SK-N-SH (cell line): ENCODE data around the gene DUS4L. TPM values are rescaled to one million over a fixed set of nuclear protein-coding genes. Genes with fewer than 3 reads are reported as not detected.
A peak's percentile ranks its signal among the peaks of the same experiment; 100 is the strongest.

Experiments
- CTCF ChIA-PET: fragments of 300-600, 350-600 bp; formaldehyde crosslinking; extraction: SDS; loops from one replicate; lab custom pipeline; 2021; lab: Yijun Ruan, JAX
- POLR2A ChIA-PET: fragments of 350-600 bp; sonication (Branson Sonifier 250); formaldehyde crosslinking; extraction: SDS; loops from one replicate; lab custom pipeline; 2020; ENCODE audit warnings: antibody characterized with exemption, inconsistent platforms; lab: Yijun Ruan, JAX
- DNase-seq: peaks from one replicate; pipeline ENCODE4 v3.0.0; 2012
- H2AFZ ChIP-seq: fragments of 200-600 bp; sonication (generic); 2 replicates; pipeline ENCODE4 v1.8.1; 2016; ENCODE audit warnings: antibody characterized with exemption, mild to moderate bottlenecking, low read depth
- H3F3A ChIP-seq: fragments of 200-600 bp; sonication (generic); replicated peaks from 2 replicates; pipeline ENCODE3; 2016; ENCODE audit warnings: antibody characterized with exemption, mild to moderate bottlenecking; ENCODE audit not compliant: insufficient read depth
- H3K27ac ChIP-seq, 2 experiments: fragments of 200-500 bp in 1 of 2; fragments of 200-600 bp in 1 of 2; sonication (Bioruptor generic) in 1 of 2; sonication (generic), shearing (Covaris generic) in 1 of 2; 2 replicates each; pipeline versions ENCODE4 v1.5.1 to v1.6.1; 2014 to 2016; ENCODE audit warnings: low read depth in 2 of 2, inconsistent platforms in 1 of 2, low read length in 1 of 2, mild to moderate bottlenecking in 1 of 2, mixed read lengths in 1 of 2
- H3K27me3 ChIP-seq: fragments of 200-600 bp; sonication (generic), shearing (Covaris generic); 2 replicates; pipeline ENCODE4 v1.6.1; 2016; ENCODE audit warnings: mixed run types; ENCODE audit not compliant: insufficient read depth
- H3K36me3 ChIP-seq, 2 experiments: fragments of 200-500 bp in 1 of 2; fragments of 200-600 bp in 1 of 2; sonication (Bioruptor generic) in 1 of 2; sonication (generic) in 1 of 2; replicated peaks in 1 of 2; 2 replicates each; pipeline versions ENCODE3 to v1.5.1; 2014 to 2016; ENCODE audit warnings: low read length in 1 of 2, mild to moderate bottlenecking in 1 of 2; ENCODE audit not compliant: insufficient read depth in 2 of 2, control insufficient read depth in 1 of 2
- H3K4me1 ChIP-seq, 2 experiments: fragments of 200-500 bp in 1 of 2; fragments of 200-600 bp in 1 of 2; sonication (Bioruptor generic) in 1 of 2; sonication (generic), shearing (Covaris generic) in 1 of 2; 2 replicates each; pipeline versions ENCODE4 v1.5.1 to v1.6.1; 2014 to 2016; ENCODE audit warnings: low read depth in 1 of 2, low read length in 1 of 2, mixed run types in 1 of 2; ENCODE audit not compliant: insufficient read depth in 2 of 2, control insufficient read depth in 1 of 2
- H3K4me2 ChIP-seq: fragments of 200-600 bp; sonication (generic), shearing (Covaris generic); 2 replicates; pipeline ENCODE4 v1.6.1; 2017; ENCODE audit warnings: mixed run types
- H3K4me3 ChIP-seq, 2 experiments: fragments of 200-500 bp in 1 of 2; fragments of 200-600 bp in 1 of 2; sonication (Bioruptor generic) in 1 of 2; sonication (generic), shearing (Covaris generic) in 1 of 2; 2 replicates each; pipeline versions ENCODE4 v1.5.1 to v1.8.1; 2014 to 2016; ENCODE audit warnings: low read depth in 2 of 2, inconsistent platforms in 1 of 2, low read length in 1 of 2, mild to moderate bottlenecking in 1 of 2, mixed read lengths in 1 of 2, moderate library complexity in 1 of 2
- H3K79me2 ChIP-seq: fragments of 200-600 bp; sonication (generic); 2 replicates; pipeline ENCODE4 v1.8.1; 2017; ENCODE audit warnings: mild to moderate bottlenecking; ENCODE audit not compliant: insufficient read depth
- H3K9ac ChIP-seq: fragments of 200-600 bp; sonication (generic); 2 replicates; pipeline ENCODE4 v1.6.1; 2017; ENCODE audit warnings: mixed run types
- H3K9me2 ChIP-seq: fragments of 200-600 bp; sonication (generic); 2 replicates; pipeline ENCODE4 v1.6.1; 2017; ENCODE audit warnings: mixed run types
- H3K9me3 ChIP-seq: fragments of 200-600 bp; sonication (generic); 2 replicates; pipeline ENCODE4 v1.6.1; 2017; ENCODE audit warnings: mixed run types, mild to moderate bottlenecking, moderate library complexity
- H4K20me1 ChIP-seq: fragments of 200-600 bp; sonication (generic); 2 replicates; pipeline ENCODE4 v1.6.1; 2017; ENCODE audit warnings: mild to moderate bottlenecking, mixed run types; ENCODE audit not compliant: insufficient read depth
- CHD2 ChIP-seq: fragments of 150-350 bp; IDR thresholded peaks from 2 replicates; pipeline ENCODE4 v1.6.1; 2018; ENCODE audit warnings: low read length; ENCODE audit not compliant: partially characterized antibody
- CTCF ChIP-seq: fragments of 200-600 bp; sonication (generic); IDR thresholded peaks from 2 replicates; pipeline ENCODE4 v1.6.1; 2017; ENCODE audit warnings: antibody characterized with exemption, mild to moderate bottlenecking, moderate library complexity
- EP300 ChIP-seq, 2 experiments: IDR thresholded peaks; 2 replicates each; pipeline versions ENCODE4 v1.4.0 to v1.6.1; 2012; ENCODE audit warnings: borderline replicate concordance in 1 of 2, low read depth in 1 of 2, low read length in 1 of 2
- GABPA ChIP-seq: IDR thresholded peaks from 2 replicates; pipeline ENCODE4 v1.4.0; 2012; ENCODE audit warnings: low read depth, mild to moderate bottlenecking
- JUND ChIP-seq: IDR thresholded peaks from 2 replicates; pipeline ENCODE4 v1.4.0; 2012
- MEF2A ChIP-seq: IDR thresholded peaks from 2 replicates; pipeline ENCODE4 v1.4.0; 2012; ENCODE audit warnings: low read depth, borderline replicate concordance
- MXI1 ChIP-seq: IDR thresholded peaks from 2 replicates; pipeline ENCODE4 v1.6.1; 2012; ENCODE audit warnings: mild to moderate bottlenecking, low read depth, low read length, improper control_type of control experiment
- NFIC ChIP-seq: IDR thresholded peaks from 2 replicates; pipeline ENCODE4 v1.4.0; 2012; ENCODE audit warnings: borderline replicate concordance
- POLR2AphosphoS5 ChIP-seq: IDR thresholded peaks from 2 replicates; pipeline ENCODE4 v1.6.1; 2012; ENCODE audit warnings: low read depth, low read length
- RAD21 ChIP-seq: IDR thresholded peaks from 2 replicates; pipeline ENCODE4 v1.6.1; 2012; ENCODE audit warnings: mild to moderate bottlenecking, low read length
- RCOR1 ChIP-seq: fragments of 150-350 bp; IDR thresholded peaks from 2 replicates; pipeline ENCODE4 v1.6.1; 2017; ENCODE audit warnings: antibody characterized with exemption, low read length
- RFX5 ChIP-seq: IDR thresholded peaks from 2 replicates; pipeline ENCODE4 v1.6.1; 2012; ENCODE audit warnings: mild to moderate bottlenecking, improper control_type of control experiment, low read length
- RXRA ChIP-seq: IDR thresholded peaks from 2 replicates; pipeline ENCODE4 v1.4.0; 2012; ENCODE audit warnings: low read depth, mild to moderate bottlenecking, borderline replicate concordance
- SIN3A ChIP-seq: IDR thresholded peaks from 2 replicates; pipeline ENCODE4 v1.6.1; 2012; ENCODE audit warnings: low read depth, mild to moderate bottlenecking, low read length, moderate library complexity, borderline replicate concordance
- SMC3 ChIP-seq: IDR thresholded peaks from 2 replicates; pipeline ENCODE4 v1.6.1; 2012; ENCODE audit warnings: low read depth, low read length, improper control_type of control experiment
- TAF1 ChIP-seq: IDR thresholded peaks from 2 replicates; pipeline ENCODE4 v1.6.1; 2012; ENCODE audit warnings: low read depth, mild to moderate bottlenecking, low read length, moderate library complexity, borderline replicate concordance
- TCF12 ChIP-seq: IDR thresholded peaks from 2 replicates; pipeline ENCODE4 v1.4.0; 2012
- TEAD4 ChIP-seq: IDR thresholded peaks from 2 replicates; pipeline ENCODE4 v1.4.0; 2012; ENCODE audit warnings: mild to moderate bottlenecking, borderline replicate concordance; ENCODE audit not compliant: insufficient read depth
- YY1 ChIP-seq: IDR thresholded peaks from 2 replicates; pipeline ENCODE4 v1.4.0; 2012; ENCODE audit warnings: low read depth, mild to moderate bottlenecking
- WGBS: methylation state at CpG from one replicate; pipeline ENCODE4 v1.1.6; 2017; ENCODE audit warnings: low lambda C conversion rate; 5-methylcytosine and 5-hydroxymethylcytosine counted together
- polyA plus RNA-seq, 3 experiments: library from polyadenylated mRNA; depleted of rRNA; stranded (reverse); fragments of >200 nt; gene quantifications; 2 replicates each; pipeline ENCODE4 v1.2.3, GENCODE V29; 2012
- TF ChIP-seq, protein P1 (sequence below): IDR thresholded peaks from 2 replicates; pipeline ENCODE4 v1.4.0; 2012; ENCODE audit warnings: low read depth
- TF ChIP-seq, protein P2 (sequence below): IDR thresholded peaks from 2 replicates; pipeline ENCODE4 v1.4.0; 2012; ENCODE audit warnings: low read depth, borderline replicate concordance

The DUS4L gene
- polyA plus RNA-seq, 1 of the 3 experiments (the other 2 are of a cell fraction), result 9.7 TPM

DNA sequence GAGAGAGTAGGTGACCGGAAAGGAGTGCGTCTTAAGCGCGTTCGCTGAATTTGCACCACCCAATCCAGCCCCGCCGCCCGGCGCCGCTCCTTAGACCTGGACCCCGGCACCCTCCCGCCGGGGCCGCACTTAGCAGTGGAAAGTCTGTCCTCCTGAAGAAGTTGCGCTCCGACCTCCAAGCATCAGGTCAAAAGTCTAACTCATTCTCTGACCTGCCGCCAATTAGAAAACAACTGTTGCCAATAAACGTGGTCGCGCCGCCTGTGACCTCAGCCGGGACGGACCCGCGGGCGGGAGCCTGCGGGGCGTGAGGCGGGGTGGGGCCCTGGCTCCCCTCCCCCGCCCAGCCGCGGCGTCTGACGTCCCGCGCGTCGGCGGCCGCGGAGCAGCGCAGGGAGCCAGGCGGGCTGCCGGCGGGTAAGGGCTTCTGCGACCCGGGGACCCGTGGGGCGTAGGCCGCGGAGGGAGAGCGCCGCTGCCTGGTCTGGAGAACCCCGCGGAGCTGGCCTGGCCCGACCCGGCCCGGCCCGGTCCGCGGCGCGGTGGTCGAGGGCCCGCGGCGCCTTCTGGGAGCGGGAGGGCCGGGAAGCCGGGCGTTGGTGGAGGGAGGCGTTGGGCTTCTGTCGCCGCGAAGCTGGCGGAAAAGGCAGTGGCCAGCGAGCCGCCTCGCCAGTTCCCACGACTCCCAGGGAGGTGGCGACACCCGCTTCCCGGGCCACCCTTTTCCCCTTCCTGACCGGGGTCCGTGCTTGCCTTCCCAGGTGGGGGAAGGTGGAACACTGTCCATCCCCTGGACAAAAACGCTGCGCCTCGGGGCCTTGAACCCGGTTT is 16.3 kb downstream of the DUS4L start, which contains the start of gene BCAP29:
TSS of gene BCAP29 (plus strand) at position 362 of the 831 bp plus-strand sequence. CDS start 527 bp downstream, outside the sequence.
- no peaks in the 10 kb centered on the region for H3K27me3 ChIP-seq
- peak within 1 kb of the TSS; percentile 80 for H2AFZ ChIP-seq
- peak within 1 kb of the TSS; percentile 70 for H3K4me2 ChIP-seq
- peak within 1 kb of the TSS; percentile 90 for H3K9ac ChIP-seq
- DNase-seq, result peak; percentile 96
- WGBS, result 1% methylated on average over 45 of the region's 89 CpGs
- H3K4me1 ChIP-seq, result peaks cover 12 to 23% of the 10 kb centered on the region in 2 experiments; a peak in 2 of 4 replicates
- peak within 1 kb of the TSS; percentile 77 to 98 for H3K4me3 ChIP-seq
- ChIA-PET CTCF (interaction anchor here (0.6 to 1.9 kb wide), 17 partner anchors 14 to 299 kb away, joined by 3 to 11 read pairs (median 4); partner anchors contain the start of genes CBLL1, COG5 and DUS4L), POLR2A (interaction anchor here (0.5 to 2.2 kb wide), 6 partner anchors 16 to 431 kb away, joined by 3 to 14 read pairs (median 4); partner anchors contain the start of genes COG5 and DUS4L)
- H3K27ac ChIP-seq, result peak within 1 kb of the TSS; percentile 68 to 95
- TF ChIP-seq CHD2 (peak; percentile 68), YY1 (no peak; the same call in 1 of the 2 replicates), TEAD4 (0 out of 2 replicates have a peak, but pooled peaks have one; percentile 9), EP300 (IDR thresholded peaks at IDR 0.05; ENCODE audit: borderline replicate concordance in 1 of 2, low read depth in 1 of 2, low read length in 1 of 2) (peak in 1 of 2 experiments; percentile 33; a peak in 1 of 4 replicates), TCF12 (peak; percentile 9; the same call in 1 of the 2 replicates), JUND (no peak), RFX5 (peak; percentile 14; the same call in 1 of the 2 replicates), GABPA (no peak; the same call in 1 of the 2 replicates), SIN3A (peak; percentile 64; the same call in 1 of the 2 replicates), POLR2AphosphoS5 (peak; percentile 89), NFIC (peak; percentile 46), TAF1 (peak; percentile 60; the same call in 1 of the 2 replicates), SMC3 (peak; percentile 64), RAD21 (peak; percentile 66), CTCF (peak; percentile 41), RCOR1 (peak; percentile 30; the same call in 1 of the 2 replicates), RXRA (peak; percentile 33; the same call in 1 of the 2 replicates), MXI1 (peak; percentile 83), MEF2A (no peak)
- TF ChIP-seq, protein P1, sequence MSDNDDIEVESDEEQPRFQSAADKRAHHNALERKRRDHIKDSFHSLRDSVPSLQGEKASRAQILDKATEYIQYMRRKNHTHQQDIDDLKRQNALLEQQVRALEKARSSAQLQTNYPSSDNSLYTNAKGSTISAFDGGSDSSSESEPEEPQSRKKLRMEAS, result peak; percentile 74; the same call in 1 of the 2 replicates
- TF ChIP-seq, protein P2, sequence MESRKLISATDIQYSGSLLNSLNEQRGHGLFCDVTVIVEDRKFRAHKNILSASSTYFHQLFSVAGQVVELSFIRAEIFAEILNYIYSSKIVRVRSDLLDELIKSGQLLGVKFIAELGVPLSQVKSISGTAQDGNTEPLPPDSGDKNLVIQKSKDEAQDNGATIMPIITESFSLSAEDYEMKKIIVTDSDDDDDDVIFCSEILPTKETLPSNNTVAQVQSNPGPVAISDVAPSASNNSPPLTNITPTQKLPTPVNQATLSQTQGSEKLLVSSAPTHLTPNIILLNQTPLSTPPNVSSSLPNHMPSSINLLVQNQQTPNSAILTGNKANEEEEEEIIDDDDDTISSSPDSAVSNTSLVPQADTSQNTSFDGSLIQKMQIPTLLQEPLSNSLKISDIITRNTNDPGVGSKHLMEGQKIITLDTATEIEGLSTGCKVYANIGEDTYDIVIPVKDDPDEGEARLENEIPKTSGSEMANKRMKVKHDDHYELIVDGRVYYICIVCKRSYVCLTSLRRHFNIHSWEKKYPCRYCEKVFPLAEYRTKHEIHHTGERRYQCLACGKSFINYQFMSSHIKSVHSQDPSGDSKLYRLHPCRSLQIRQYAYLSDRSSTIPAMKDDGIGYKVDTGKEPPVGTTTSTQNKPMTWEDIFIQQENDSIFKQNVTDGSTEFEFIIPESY, result peak; percentile 48; the same call in 1 of the 2 replicates
- no peaks in the 10 kb centered on the region for H3F3A ChIP-seq
- H3K36me3 ChIP-seq, result peaks cover 47 to 48% of the 10 kb centered on the region in 2 experiments
- no peaks in the 10 kb centered on the region for H4K20me1 ChIP-seq
- H3K9me2 ChIP-seq, result no peaks in the 10 kb centered on the region
- no peaks in the 10 kb centered on the region for H3K9me3 ChIP-seq
- H3K79me2 ChIP-seq, result peaks cover 61% of the 10 kb centered on the region
